Hematopoietic multipotent progenitor cell treated with erythropoietin and hydrocortisone succinate and interleukin-3 and kit ligand, for 6 days (in vitro differentiated cells): ENCODE results near the gene TSHZ2.

Source experiments
- DNase-seq: peaks from one replicate; pipeline ENCODE4 v3.0.0-alpha.2; 2015

The TSHZ2 gene

DNA sequence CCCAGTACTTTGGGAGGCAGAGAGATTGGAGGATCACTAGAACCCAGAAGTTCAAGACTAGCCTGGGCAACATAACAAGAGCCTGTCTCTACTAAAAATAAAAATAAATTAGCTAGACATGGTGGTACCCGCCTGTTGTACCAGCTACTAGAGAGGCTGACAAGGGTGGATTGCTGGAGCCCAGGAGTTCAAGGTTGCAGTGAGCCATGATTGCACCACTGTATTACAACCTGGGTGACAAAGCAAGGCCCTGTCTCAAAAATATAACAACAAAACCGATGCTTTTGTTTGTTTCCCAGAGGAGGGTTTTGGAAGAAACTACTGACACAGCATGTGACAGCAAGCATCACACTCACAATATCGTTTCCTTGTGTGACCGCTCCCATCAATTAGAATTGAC lies 119.6 kb downstream of the TSHZ2 start:
- no peak for DNase-seq

DNA sequence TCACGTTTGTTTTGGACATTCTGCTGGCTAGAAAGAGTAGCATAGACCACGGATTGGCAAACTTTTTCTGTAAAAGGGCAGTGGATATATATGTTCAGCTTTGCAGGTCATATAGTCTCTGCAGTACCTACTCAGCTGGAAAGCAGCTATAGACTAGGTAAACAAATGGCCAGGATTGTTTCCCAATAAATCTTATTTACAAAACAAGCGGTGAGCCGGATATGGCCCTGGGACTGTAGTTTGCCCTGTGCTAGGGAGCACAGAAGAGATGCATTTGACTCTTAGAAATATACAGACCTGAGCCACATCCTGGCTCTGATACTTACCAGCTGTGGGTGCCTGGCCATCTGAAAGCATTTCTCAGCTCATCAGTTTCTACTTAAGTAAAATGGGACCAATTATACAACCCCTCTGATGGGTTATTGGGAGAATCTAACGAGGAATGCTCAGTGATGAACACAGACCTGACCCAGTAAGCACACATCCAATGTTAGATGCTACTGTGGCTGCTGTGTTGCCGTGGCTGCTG lies 120.7 kb downstream of the TSHZ2 start:
- DNase-seq, result no peak

DNA sequence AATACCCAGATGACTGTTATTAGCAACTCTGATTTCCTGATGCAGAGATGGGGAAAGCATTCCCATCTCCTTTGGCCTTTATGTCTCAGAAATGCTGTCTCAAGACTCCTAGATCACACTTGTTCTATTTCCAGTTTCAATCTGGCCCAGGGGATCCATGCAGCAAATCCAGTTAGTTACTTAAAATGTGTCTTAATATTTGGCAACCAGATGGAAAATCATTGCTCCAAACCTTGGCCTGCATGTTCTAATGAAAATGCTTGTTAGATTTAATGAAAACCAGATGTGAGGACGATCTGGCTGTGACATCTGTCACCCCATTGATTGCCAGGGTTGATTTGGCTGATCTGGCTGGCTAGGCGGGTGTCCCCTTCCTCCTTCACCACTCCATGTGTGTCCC lies 125.2 kb downstream of the TSHZ2 start:
- no peak for DNase-seq

DNA sequence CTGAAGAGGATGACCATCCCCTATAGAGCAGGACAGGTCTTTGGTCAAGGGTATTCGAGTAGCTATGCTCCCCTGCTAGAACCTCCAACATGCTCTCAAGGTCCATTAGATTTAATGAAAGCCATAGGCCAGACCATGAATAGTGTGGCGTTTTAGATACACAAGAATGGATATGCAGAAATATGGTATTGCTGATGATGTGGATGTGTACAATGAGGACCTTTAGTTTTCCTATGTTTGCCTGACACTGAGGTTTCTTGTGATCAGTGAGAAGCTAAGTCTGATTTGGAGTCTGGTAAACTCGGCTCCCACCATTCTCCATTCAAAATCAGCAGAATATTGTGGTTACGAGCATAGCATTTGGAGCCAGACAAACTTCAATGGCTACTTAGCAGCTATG lies 125.6 kb downstream of the TSHZ2 start:
- DNase-seq, result no peak

DNA sequence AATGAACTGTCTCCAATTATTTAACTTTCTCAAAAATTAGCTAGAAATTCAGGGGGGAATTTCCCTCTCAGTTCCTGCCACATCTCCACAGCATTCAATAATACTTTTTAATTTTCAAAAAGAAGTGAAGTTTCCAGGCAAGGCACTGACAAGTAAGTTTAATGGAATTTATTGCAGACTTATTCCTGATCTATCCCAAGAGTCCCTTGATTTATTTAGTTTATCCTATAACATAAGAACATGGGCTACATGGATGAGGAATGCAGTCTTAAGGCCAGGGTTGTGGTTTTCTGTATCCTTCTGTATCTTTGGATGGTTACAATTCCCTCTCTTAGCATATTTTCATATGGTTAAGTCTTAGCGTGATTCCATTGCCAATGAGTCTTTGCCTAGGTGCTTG lies 126.5 kb downstream of the TSHZ2 start:
- DNase-seq, result no peak

DNA sequence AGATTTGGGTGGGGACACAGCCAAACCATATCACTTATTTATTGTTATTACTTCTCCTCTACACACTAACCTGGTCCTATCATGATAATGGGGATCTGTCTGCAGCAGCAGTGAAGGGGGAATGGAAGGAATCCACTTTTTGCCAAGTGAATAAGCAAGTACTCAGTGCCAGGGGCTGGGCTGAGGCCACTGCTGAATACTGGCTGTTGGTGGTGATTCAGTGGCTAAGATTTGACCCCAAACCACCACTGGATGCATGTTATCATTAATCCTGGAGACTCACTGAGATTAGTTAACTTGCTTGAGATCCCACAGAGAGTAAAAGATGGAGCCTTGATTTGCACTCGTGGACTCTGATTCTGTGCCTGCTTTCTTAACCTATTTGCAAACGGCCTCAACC lies 127.7 kb downstream of the TSHZ2 start:
- no peak for DNase-seq

DNA sequence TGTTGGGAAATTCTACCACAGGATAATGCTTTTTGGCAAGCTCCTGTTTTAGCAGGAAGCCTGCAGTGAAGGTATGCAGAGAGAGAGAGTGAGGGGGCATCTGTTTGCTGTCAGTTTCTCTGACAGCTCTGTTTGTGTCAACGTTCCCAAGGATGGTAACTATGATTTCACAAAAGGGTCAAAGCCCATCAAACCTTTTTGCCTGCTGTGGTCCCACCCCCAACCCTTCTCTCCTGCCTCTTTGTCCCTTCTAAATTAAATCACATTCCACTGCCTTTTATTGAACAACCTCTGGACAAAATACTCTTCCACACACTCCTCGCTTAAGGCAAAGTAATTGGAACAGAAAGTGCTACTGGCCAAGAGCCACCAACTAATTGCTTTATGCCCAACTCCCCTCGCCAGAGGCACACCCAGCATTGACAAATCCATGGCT lies 128.3 kb downstream of the TSHZ2 start:
- DNase-seq, result no peak

DNA sequence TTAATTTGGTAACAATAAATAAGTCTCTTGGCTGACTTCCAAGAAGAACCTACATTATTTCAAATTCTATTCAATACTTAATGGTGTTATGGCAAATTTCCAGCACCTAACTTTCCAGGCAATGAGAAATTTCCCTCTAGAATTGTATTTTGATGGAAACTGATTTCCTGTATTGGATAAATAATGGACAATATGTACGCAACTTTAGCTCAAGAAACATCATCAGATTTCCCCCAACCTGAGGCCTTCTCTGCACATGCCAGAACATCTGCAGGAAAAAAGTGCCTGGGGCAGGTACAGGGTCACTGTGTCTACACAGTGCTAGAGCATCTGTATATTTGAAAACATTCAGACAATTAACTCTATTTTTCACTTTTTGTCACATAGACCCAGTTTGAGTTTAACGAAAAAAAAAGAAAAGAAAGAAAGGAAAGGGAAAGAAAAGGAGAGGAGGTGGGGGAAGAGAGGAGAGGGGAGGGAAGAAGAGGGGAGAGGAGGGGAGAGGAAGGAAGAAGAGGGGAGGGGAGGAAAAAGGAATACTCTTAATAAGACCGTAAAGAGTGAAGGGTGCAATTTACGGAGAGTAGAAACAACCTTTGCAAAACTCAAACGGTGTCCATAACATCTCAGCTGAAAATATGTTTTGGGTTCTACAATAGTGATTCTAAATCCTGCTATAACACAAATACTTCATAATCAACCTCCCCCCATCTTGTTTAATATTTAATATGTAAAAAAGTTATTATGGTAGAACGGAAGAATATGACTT lies 130.0 kb downstream of the TSHZ2 start:
- no peak for DNase-seq

DNA sequence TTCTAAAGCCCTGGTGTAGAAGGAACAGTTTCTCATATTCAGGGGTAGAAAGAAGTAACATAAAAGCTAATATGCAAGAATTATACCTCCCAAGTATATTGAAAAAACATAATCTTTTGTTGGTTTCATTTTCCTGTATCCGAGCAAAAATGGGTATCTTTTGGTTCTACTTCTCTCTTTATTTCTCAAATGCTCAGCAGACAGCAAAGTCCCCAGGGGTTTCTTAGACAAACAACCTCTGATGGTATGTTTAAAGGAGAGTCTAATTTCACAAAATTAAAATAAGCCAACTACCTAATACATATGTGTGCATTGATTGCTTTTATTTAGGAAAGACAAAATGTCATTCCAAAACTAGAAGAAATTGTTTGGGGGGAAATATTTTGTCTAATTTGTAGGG lies 131.0 kb downstream of the TSHZ2 start:
- no peak for DNase-seq

DNA sequence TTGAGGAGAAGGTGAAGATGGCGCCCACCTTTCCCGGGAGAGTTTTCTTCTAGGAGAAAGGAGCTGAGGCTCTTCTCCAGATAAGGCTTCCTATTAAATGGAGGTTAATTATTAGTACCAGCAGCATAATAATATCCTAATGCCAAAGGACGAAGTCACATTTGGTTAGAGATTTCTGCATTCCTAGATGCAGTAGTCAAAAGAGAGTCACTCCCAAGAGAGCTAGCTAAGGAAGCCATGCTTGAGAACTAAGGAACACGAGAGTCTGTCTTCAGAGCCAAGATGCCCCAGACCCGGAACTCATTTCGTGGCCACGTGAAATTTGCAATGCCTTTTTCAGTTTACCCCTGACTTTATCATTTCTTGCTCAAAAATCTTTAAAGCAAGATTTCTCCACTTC lies 132.7 kb downstream of the TSHZ2 start:
- DNase-seq, result no peak

DNA sequence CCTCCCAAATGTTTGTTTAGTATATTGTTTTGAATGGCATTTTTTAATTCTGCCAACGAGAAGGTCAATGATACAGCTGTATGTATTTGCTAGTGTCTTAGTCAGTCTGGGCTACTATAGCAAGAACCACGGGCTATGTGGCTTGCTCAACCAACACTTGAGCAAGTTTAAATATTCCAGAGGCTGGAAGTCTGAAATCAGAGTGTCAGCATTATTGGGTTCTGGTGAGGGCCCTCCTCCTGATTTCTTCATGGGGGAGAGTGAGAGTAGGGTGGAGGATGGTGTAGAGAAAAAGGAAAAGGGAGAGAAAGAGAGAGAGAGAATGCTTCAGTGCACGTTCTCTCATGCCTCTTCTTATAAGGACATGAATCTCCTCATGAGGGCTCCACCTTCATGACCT lies 144.6 kb downstream of the TSHZ2 start:
- DNase-seq, result no peak

DNA sequence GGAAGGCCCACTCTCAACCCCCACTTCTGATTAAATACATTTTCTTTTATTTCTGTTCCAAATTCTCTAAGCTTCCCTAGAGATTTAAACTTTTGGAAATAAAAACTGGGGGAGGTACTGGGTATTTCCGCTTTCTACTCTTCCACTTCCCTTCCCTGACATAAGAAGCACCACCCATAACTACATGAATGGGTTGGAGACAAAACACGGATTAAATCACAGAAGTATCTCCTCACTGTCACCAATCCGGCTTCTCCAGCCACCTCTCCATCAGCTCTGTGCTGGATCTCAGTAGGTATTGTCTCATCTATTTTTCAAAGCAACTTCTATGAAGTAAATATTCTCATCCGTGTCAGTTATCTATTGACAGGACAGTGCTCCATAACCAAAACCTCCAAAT lies 150.7 kb downstream of the TSHZ2 start:
- no peak for DNase-seq

DNA sequence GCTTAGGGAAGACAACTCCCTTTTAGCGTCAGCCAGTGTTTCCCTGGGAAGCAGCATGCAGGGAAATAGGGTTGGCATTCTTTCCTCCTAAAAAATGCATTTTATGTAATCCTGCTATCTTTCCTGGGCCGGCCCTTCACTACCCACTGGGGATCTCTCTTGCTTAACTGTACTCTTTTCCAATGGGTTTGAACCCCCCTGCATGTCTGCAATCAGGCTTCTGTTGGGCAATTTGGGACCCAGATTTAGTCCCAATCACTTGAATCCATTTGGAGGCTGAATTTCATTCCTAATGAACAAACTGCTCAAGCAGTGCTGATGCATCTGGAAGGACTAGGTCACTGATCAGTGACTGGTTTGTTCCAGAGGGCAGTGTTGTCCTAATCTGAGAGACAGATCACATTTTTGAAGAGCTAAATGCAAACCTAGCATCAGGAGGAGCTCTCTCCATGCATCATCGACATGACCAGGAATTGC lies 152.0 kb downstream of the TSHZ2 start:
- no peak for DNase-seq

DNA sequence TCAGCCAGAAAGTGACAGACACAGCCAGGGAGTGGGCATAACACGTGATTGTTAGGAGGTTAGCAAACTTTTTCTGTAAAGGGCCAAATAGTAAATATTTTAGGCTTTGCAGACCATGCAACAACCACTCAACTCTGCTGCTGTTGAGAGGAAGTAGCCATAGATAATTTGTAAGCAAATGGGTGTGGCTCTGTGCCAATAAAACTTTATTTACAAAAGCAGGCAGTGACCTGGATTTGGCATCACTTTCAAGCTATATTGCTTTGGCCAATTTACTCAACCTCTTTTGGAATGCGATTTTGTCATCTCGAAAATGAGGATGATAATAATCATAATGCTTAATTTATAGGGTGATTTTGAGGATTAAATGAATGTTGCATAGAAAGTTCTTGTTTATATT lies 152.6 kb downstream of the TSHZ2 start:
- no peak for DNase-seq

DNA sequence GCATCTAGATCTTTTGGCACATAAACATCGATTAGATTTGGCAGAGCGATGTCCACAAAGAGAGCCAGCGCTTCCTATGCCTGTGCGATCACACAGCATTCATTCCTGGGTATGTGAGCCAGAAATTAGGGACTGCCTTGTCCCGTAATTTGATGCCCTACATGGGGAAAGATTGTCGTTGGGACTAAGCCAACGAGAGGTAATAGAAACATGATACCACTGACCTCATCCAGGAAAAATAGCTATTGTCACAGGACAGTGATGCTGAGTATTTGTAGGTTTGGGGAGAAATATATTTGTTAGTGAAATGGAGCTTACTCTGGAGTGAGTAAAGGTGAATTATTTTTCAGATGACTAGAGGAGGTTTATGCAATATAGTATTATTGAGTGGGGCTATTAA lies 154.0 kb downstream of the TSHZ2 start:
- DNase-seq, result no peak

DNA sequence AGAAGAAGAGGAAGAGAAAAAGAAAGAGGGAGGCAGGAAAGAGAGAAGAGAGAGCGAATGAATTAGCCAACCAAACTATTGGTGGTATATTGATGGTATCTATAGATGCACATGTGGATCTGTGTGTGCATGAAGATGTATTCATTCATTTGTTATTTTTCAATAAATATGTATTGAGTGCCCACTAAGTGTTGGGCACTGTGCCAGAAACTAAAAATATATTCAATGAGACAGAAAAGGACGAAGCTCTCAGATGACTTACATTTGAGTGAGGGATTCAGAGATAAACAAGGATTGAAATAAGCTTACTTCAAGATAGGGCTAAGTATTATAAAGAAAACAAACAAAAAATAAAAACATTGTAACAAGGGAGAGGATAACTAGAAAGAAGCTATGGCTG lies 154.9 kb downstream of the TSHZ2 start:
- DNase-seq, result no peak

DNA sequence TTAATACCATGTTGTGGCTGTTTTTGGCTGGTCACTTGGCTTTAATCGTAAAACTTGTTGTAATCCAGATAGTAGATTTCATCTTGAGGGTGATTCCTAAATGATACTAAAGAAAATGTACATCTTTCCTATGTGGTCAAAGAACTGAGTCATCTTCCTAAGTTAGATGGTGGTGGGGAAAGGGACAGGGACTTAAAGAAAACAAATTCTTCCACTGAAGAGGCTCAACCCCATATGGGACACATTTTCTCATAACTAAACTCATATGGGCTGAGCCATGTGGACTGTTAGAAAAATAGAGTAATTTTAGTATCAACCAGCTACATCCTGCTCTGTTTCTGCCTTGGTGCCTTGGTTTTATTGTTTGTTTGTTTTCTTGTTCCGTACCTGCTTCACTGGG lies 155.8 kb downstream of the TSHZ2 start:
- DNase-seq, result no peak

DNA sequence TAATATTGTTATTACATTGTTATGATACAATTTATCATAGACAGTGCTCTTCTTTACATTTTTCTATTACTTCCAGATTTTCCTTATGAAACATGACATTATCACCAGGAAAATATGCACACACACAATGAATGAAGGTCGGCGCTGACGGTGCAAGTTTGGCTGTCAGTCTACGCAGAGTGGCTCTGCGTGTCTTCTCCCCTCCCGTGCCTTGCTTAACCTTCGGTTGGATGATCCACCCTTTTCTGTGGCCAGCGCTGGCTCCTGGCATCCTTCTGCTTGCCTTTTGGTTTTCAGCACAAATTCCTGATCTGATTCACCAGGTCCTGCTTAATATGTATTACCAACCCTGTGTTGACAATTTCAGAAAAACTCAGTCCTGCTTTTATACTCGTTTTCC lies 157.4 kb downstream of the TSHZ2 start:
- no peak for DNase-seq

DNA sequence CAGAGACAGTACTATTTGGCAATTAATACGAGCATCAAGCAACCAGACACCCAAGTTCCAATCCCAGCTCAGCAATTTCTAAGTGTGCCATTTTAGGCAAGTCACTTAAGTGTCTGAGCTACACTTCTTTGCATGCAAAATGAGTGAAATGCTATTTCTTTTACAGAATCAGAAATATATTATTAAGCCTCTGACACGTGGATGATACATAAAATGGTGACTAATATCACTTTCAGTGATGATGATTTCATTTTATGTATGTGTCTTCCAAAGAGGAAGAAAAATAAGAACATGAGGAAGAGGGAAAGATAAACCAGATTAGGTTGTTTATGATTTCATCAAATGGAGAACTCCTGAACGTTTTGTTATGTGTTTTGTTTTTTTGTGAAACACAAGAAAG lies 158.6 kb downstream of the TSHZ2 start:
- DNase-seq, result no peak

DNA sequence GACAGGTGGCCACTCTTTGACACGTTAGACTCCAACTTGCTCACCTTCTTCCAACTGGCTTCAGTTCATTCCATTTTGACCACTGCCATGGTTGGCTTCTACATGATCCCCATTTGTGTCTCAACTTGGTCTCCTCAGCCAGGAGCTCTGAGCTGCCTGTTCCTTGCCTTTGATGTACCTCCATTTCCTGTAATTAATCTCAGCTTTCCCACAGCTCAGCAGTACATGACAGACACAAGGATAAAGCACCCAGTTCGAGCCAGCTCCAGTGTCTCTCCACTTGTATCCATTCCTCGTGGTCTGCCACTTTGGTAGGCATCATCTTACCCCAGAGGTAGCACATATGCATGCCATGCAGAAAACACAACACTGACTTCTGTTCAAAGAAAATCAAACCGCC lies 161.0 kb downstream of the TSHZ2 start:
- DNase-seq, result no peak

DNA sequence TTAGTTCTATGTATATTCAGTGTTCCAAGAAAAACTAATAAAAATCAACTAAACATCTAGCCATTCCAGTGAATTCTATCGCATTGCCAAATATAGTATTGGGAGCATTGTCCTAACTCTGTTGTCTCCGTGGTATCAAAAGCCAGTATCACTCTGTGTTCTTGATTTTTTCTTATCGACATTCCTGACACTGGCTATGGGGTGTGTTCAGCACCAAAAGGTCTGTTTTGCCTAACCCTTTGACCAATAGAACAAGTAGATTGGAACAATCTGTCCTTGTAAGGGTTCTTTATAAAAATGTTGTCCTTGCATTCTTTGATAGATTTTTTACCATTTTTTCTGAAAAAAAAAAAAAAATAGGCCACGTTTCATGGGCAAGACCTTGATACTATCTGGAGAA lies 161.5 kb downstream of the TSHZ2 start:
- DNase-seq, result no peak

DNA sequence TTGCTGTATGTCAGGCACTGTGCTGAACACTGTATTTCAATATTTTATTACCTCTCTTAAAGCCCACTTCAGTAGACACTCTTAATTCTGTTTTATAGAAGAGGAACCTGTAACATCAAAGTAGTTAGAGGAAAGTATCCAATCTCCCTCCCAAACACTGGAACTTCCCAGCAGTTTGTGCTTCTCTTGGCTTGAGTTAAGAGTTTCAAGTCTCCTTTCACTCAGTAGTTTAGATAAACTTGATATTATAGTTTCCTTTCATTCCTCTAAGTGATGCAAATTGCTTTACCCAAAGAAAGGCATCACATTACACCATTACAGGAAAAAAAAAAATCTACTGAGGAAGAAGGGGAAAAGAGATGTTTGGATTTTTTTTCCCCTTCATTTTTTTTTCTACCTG lies 164.3 kb downstream of the TSHZ2 start:
- no peak for DNase-seq

DNA sequence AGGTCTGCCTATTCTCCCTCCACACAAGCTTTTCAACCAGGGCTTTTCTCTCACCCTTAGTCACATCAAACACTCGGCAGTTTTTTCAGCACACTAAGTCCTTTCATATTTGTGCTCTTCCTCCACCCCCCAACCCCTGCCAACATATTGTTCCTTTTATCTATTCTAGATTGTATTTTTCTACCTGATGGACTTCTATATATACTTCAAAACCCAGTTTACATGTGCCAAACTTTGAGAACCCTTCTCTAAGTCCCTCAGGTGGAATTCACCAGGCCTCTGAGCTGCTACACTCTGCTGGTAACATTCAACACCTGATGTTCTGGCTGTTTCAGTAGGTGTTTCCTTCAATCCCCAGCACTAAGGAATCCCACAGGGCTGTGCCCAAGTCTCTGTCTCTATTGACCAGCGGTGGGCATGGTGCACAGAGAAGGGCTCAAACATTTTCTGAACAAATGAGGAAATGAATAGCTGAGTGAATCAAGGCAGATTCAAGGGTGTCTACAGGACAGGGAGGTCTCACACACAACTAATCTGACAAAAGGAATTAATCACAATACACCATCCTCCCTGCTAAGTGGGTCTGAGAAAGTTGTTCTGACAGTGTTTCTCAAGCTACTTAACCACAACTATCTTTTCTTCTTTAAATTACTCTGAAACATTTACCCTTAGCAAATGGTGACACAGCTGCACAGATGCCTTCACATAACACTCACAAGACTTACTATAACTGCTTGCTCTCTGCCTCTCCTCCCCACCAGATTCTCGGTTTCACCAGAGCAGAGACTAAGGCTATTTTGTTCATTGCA lies 166.5 kb downstream of the TSHZ2 start:
- DNase-seq, result no peak
